Measurements from ENCODE around the gene TERT.

- TF ChIP-seq EZH2 (IDR thresholded peaks at IDR 0.05), result no peak
- TF ChIP-seq CTCF (IDR thresholded peaks at IDR 0.05), result no peak
These were observed 41.3 kb upstream of the TERT start for GRCh38 chr5:1336106-1336561.
